ENCODE results near the gene DHCR24.
"Not testable (repeated sequence)": the region's sequence is repeated elsewhere in the genome, so short reads cannot be mapped to it uniquely, and the experiment has no call there.

The DHCR24 gene

GRCh38 chr1:54885807-54886723 is 930 bp downstream of the DHCR24 start:
- DNase-seq, result no peak

GRCh38 chr1:54885237-54885679 is 1.7 kb downstream of the DHCR24 start:
- DNase-seq, result no peak

- DNase-seq, result no peak
Observed at GRCh38 chr1:54884768-54885167, 2.2 kb downstream of the DHCR24 start.

GRCh38 chr1:54884135-54884586 is 2.8 kb downstream of the DHCR24 start:
- DNase-seq, result no peak

- DNase-seq, result no peak
Observed at GRCh38 chr1:54883349-54884102, 3.5 kb downstream of the DHCR24 start.

- no peak for DNase-seq
Observed at GRCh38 chr1:54882519-54882918, 4.5 kb downstream of the DHCR24 start.

GRCh38 chr1:54881604-54882003 is 5.4 kb downstream of the DHCR24 start:
- not testable (repeated sequence) for DNase-seq

- no peak for DNase-seq
Observed at GRCh38 chr1:54879872-54880271, 7.1 kb downstream of the DHCR24 start.

GRCh38 chr1:54876814-54877213 is 10.2 kb downstream of the DHCR24 start:
- no peak for DNase-seq

- no peak for DNase-seq
Observed at GRCh38 chr1:54875000-54875399, 12.0 kb downstream of the DHCR24 start.

GRCh38 chr1:54874079-54874830 is 12.7 kb downstream of the DHCR24 start:
- no peak for DNase-seq

GRCh38 chr1:54872036-54872331 is 15.0 kb downstream of the DHCR24 start:
- DNase-seq, result no peak

- DNase-seq, result no peak
Observed at GRCh38 chr1:54871275-54872035, 15.5 kb downstream of the DHCR24 start.

- DNase-seq, result no peak
Observed at GRCh38 chr1:54870869-54871268, 16.1 kb downstream of the DHCR24 start.

- DNase-seq, result no peak
Observed at GRCh38 chr1:54869173-54869851, 17.7 kb downstream of the DHCR24 start.

- DNase-seq, result no peak
Observed at GRCh38 chr1:54867717-54868057, 19.3 kb downstream of the DHCR24 start.

- no peak for DNase-seq
Observed at GRCh38 chr1:54866801-54867716, 19.9 kb downstream of the DHCR24 start.

GRCh38 chr1:54865238-54866073 is 21.5 kb downstream of the DHCR24 start:
- no peak for DNase-seq

GRCh38 chr1:54864460-54865208 is 22.4 kb downstream of the DHCR24 start:
- no peak for DNase-seq

Data from stimulated activated CD4-positive, alpha-beta T cell treated with anti-CD3 and anti-CD28 coated beads, Interleukin-1b, Interleukin-23, amount 100 ng/mL, for 48 hours (primary cell).